ENCODE data around the gene MLIP.

DNA sequence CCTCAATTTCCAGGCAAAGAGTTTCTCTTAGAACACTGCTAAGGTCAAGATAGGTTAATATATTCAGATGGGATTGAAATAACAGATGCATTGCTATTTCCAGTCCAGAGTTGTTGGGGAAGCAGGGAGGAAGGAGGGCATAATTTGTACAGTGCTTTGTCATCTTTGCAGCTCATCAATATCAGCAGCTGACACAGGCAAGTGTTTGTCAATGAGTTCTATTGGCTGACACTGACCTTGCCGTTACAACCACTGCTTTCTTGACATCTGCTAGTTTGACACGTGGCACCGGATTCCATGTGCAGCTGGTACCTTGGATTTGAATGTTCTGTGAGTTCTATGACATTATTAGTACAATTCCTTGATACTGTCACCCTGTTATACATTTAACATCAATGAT is 28.0 kb upstream of the MLIP start:
- TF ChIP-seq, protein P1, sequence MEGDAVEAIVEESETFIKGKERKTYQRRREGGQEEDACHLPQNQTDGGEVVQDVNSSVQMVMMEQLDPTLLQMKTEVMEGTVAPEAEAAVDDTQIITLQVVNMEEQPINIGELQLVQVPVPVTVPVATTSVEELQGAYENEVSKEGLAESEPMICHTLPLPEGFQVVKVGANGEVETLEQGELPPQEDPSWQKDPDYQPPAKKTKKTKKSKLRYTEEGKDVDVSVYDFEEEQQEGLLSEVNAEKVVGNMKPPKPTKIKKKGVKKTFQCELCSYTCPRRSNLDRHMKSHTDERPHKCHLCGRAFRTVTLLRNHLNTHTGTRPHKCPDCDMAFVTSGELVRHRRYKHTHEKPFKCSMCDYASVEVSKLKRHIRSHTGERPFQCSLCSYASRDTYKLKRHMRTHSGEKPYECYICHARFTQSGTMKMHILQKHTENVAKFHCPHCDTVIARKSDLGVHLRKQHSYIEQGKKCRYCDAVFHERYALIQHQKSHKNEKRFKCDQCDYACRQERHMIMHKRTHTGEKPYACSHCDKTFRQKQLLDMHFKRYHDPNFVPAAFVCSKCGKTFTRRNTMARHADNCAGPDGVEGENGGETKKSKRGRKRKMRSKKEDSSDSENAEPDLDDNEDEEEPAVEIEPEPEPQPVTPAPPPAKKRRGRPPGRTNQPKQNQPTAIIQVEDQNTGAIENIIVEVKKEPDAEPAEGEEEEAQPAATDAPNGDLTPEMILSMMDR (IDR thresholded peaks at IDR 0.05), result no peak
- TF ChIP-seq POLR2A (IDR thresholded peaks at IDR 0.05), result no peak

All from body of pancreas (tissue), 4 donors.